Measurements from ENCODE around the gene CHD3. TPM values are rescaled to one million over a fixed set of nuclear protein-coding genes. Genes with fewer than 3 reads are reported as not detected.
A peak's percentile ranks its signal among the peaks of the same experiment; 100 is the strongest.

Gene CHD3
- total RNA-seq, 1 donor from 2014 or later, result 93.0 TPM

DNA sequence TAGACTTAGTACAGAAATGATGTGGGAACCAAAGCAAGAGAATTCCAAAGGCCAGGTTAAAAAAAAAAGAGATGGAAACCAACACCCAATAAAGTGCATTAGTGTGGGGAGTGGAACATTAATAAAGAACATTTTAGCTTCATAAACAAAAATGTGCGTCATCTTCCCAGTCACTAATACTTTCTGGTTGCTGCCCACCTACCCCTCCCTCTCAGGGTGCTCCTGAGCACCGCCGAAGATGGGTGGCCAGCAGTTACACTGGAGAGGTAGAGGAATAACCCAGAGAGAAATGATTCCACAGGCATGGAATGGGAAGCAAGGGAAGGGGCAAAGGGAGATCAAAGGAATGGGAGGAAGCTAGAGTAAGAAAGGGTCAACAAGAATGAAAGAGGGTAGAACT is 6.0 kb upstream of the CHD3 start:
- Histone ChIP-seq H3K27me3 (no peaks in the 10 kb centered on the region), H3K27ac (peak overlapping the region; percentile 30), H3K4me3 (no peak overlapping the region), H3K36me3 (peaks cover 10% of the 10 kb centered on the region), H3K9me3 (no peaks in the 10 kb centered on the region), H3K4me1 (peaks cover 42% of the 10 kb centered on the region)
- ATAC-seq (no peak), DNase-seq (no peak)
- intact Hi-C loops (cut with DNase I), result no loop called here
- TF ChIP-seq CTCF (IDR thresholded peaks at IDR 0.05), result no peak

DNA sequence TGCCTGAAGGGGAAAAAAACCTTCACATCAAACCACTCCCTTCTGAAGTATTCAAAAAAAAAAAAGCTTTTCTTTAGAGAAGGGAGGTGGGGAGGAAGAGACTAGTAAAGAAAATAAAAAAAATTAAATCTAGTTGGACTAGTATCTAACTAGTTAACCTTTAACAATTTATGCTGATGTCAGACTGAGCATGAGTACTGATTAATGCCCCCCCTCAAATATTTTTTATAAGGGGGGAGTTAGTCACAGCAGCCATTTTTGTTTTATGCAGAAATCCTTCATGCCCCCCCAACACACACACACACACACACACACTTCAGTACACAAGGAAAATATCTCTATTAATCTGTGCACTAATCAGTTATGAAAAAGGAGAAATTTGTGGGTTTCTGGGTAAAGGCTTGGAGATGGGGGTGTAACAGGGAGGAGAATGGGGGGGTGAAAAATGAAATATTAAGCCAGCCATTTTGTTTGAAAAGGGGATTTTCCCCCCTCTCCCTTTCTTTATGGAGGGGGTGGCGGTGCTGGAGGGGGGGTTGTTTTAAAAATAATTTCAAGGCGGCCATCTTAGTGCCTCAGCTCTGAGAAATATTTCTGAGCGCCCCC is 4.7 kb upstream of the CHD3 start:
- peaks cover 53% of the 10 kb centered on the region for H3K4me1 ChIP-seq
- no peak for ATAC-seq

GRCh38 chr17:7884581-7885366 is 3.8 kb upstream of the CHD3 start:
- Histone ChIP-seq H3K4me3 (peak overlapping the region; percentile 88), H3K4me1 (peaks cover 62% of the 10 kb centered on the region), H3K9me3 (no peaks in the 10 kb centered on the region), H3K27ac (peak overlapping the region; percentile 90), H3K27me3 (no peaks in the 10 kb centered on the region), H3K36me3 (peaks cover 2% of the 10 kb centered on the region)
- intact Hi-C loops (cut with DNase I), result no loop called here
- no peak for TF ChIP-seq CTCF (IDR thresholded peaks at IDR 0.05)
- DNase-seq, result peak; percentile 77
- peak; percentile 4 for ATAC-seq

More for the DNA sequence above, 4.7 kb upstream of the CHD3 start:
- intact Hi-C loops (cut with DNase I), result no loop called here
- peak overlapping the region; percentile 63 for H3K27ac ChIP-seq
- peaks cover 10% of the 10 kb centered on the region for H3K36me3 ChIP-seq
- DNase-seq, result no peak
- H3K9me3 ChIP-seq, result no peaks in the 10 kb centered on the region
- TF ChIP-seq CTCF (IDR thresholded peaks at IDR 0.05), result no peak
- peak overlapping the region; percentile 40 for H3K4me3 ChIP-seq
- no peaks in the 10 kb centered on the region for H3K27me3 ChIP-seq

- Histone ChIP-seq H3K4me1 (peaks cover 60% of the 10 kb centered on the region), H3K27me3 (no peaks in the 10 kb centered on the region), H3K36me3 (peaks cover 5% of the 10 kb centered on the region), H3K4me3 (peak overlapping the region; percentile 88), H3K9me3 (no peaks in the 10 kb centered on the region), H3K27ac (peak overlapping the region; percentile 90)
- TF ChIP-seq CTCF (IDR thresholded peaks at IDR 0.05), result no peak
- peak; percentile 81 for DNase-seq
- intact Hi-C loops (cut with DNase I), result no loop called here
- ATAC-seq, result peak; percentile 4
Observed at GRCh38 chr17:7885367-7886226, 3.0 kb upstream of the CHD3 start.

GRCh38 chr17:7886227-7887037 is 2.2 kb upstream of the CHD3 start:
- peaks cover 13% of the 10 kb centered on the region for H3K36me3 ChIP-seq
- ATAC-seq, result no peak
- intact Hi-C loops (cut with DNase I), result no loop called here
- no peak for TF ChIP-seq CTCF (IDR thresholded peaks at IDR 0.05)
- DNase-seq, result no peak
- H3K9me3 ChIP-seq, result no peaks in the 10 kb centered on the region
- H3K4me1 ChIP-seq, result peaks cover 53% of the 10 kb centered on the region
- no peaks in the 10 kb centered on the region for H3K27me3 ChIP-seq
- H3K4me3 ChIP-seq, result peak overlapping the region; percentile 88
- peak overlapping the region; percentile 90 for H3K27ac ChIP-seq

Measured in upper lobe of right lung (tissue), 1 donor.